Measurements from ENCODE around the gene TAT. TPM values are rescaled to one million over a fixed set of nuclear protein-coding genes. Genes with fewer than 3 reads are reported as not detected.
"Not testable (repeated sequence)": the region's sequence is repeated elsewhere in the genome, so short reads cannot be mapped to it uniquely, and the experiment has no call there.

TAT gene
- total RNA-seq, 1 donor from 2014 or later: not detected

DNA sequence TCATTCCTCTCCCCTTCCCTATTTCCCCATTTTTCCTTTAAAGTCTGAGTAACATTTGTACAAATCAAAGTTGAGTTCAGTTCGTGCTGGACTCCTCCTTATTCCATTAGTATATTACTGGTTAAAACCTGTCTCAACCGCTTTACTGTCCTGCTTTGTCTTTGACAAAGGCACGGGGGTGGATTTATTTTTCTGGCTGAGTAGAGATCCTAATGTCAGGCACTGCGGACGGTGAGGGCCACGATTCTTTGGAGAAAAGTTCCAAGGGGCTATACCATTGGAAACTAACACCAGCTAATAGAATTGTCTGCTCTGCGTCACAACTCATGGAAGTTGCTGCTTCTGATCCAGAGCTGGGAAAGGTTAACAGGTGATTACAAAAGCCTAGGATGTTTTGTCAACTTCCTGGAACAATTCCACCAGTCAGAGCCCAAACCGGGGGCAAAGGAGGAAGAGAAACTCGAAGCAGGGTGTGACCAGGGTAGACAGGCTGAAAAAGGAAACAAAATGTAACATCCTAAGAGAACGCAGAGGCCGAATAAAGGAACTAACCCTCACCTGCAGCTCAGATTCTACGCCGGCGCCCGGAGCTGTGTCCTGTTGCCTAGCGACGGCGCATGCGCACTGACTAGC lies 12.4 kb downstream of the TAT start:
- Histone ChIP-seq H3K27ac (peak overlapping the region; percentile 87), H3K4me1 (peaks cover 28% of the 10 kb centered on the region), H3K9me3 (peaks cover 18% of the 10 kb centered on the region), H3K4me3 (peak overlapping the region; percentile 67), H3K27me3 (ENCODE audit: low read depth) (no peaks in the 10 kb centered on the region), H3K36me3 (no peaks in the 10 kb centered on the region)
- ATAC-seq (no peak), DNase-seq (no peak)
- TF ChIP-seq, protein P1, sequence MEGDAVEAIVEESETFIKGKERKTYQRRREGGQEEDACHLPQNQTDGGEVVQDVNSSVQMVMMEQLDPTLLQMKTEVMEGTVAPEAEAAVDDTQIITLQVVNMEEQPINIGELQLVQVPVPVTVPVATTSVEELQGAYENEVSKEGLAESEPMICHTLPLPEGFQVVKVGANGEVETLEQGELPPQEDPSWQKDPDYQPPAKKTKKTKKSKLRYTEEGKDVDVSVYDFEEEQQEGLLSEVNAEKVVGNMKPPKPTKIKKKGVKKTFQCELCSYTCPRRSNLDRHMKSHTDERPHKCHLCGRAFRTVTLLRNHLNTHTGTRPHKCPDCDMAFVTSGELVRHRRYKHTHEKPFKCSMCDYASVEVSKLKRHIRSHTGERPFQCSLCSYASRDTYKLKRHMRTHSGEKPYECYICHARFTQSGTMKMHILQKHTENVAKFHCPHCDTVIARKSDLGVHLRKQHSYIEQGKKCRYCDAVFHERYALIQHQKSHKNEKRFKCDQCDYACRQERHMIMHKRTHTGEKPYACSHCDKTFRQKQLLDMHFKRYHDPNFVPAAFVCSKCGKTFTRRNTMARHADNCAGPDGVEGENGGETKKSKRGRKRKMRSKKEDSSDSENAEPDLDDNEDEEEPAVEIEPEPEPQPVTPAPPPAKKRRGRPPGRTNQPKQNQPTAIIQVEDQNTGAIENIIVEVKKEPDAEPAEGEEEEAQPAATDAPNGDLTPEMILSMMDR (IDR thresholded peaks at IDR 0.05): no peak
- intact Hi-C loops (cut with DNase I): no loop called here

DNA sequence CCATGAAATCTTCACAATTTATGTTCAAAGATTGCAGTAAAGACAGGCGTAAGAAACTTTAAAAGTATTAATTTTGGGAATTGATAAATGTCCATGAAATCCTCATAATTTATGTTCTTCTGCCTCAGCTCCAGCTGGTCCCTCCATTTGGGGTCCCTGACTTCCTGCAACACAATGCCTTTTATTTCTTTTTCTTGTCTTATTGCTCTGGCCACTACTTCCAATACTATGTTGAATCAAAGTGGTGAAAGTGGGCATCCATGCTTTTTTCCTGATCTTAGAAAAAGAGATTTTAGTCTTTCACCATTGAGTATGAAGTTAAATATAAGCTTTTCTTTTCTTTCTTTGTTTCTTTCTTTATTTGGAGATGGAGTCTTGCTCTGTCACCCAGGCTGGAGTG lies 14.3 kb downstream of the TAT start:
- H3K27me3 ChIP-seq (ENCODE audit: low read depth): no peaks in the 10 kb centered on the region
- H3K4me1 ChIP-seq: peaks cover 28% of the 10 kb centered on the region
- TF ChIP-seq, protein P1 (IDR thresholded peaks at IDR 0.05): no peak
- no peaks in the 10 kb centered on the region for H3K36me3 ChIP-seq
- no peak overlapping the region for H3K4me3 ChIP-seq
- no peak overlapping the region for H3K27ac ChIP-seq
- intact Hi-C loops (cut with DNase I): no loop called here
- DNase-seq: no peak
- ATAC-seq: no peak
- peaks cover 18% of the 10 kb centered on the region for H3K9me3 ChIP-seq

DNA sequence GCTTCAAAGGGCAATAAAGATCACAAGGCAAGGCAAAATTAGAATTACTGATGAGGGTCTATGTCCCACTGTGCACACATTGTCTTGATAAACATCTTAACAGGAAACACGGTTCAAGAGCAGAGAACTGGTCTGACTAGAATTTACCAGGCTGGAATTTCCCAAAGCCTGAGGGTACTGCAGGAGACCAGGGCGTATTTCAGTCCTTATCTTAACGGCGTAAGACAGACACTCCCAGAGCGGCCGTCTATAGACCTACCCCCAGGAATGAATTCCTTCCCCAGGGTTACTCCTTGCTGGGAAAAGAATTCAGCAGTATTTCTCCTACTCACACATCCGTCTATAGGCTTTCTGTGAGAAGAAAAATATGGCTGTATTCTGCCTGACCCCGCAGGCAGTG lies 15.0 kb downstream of the TAT start:
- Histone ChIP-seq H3K4me1 (peaks cover 25% of the 10 kb centered on the region), H3K9me3 (peaks cover 18% of the 10 kb centered on the region)
- H3K4me3 ChIP-seq; DNase-seq; H3K27ac ChIP-seq; intact Hi-C loops (cut with DNase I); H3K36me3 ChIP-seq; ATAC-seq; H3K27me3 ChIP-seq (ENCODE audit: low read depth): not testable (repeated sequence)

DNA sequence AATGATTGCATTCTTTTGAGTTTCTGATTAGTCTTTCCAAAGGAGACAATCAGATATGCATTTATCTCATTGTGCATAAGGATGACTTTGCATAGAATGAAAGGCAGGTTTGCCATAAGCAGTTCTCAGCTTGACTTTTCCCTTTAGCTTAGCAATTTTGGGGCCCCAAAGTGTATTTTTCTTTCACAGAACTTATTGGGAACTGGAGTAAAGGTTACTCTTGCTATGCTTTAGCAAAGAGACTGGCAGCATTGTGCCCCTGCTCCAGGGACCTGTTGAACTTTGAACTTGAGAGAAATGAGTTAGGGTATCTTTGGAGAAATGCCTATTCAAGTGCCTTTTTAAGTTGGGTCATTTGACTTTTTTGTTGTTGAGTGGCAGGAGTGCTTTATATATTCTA lies 17.0 kb downstream of the TAT start:
- TF ChIP-seq, protein P1 (IDR thresholded peaks at IDR 0.05): no peak
- no peak for DNase-seq
- Histone ChIP-seq H3K27ac (no peak overlapping the region), H3K4me1 (peaks cover 8% of the 10 kb centered on the region), H3K4me3 (no peak overlapping the region), H3K36me3 (no peaks in the 10 kb centered on the region), H3K27me3 (ENCODE audit: low read depth) (no peaks in the 10 kb centered on the region), H3K9me3 (peaks cover 18% of the 10 kb centered on the region)
- intact Hi-C loops (cut with DNase I): no loop called here
- no peak for ATAC-seq

DNA sequence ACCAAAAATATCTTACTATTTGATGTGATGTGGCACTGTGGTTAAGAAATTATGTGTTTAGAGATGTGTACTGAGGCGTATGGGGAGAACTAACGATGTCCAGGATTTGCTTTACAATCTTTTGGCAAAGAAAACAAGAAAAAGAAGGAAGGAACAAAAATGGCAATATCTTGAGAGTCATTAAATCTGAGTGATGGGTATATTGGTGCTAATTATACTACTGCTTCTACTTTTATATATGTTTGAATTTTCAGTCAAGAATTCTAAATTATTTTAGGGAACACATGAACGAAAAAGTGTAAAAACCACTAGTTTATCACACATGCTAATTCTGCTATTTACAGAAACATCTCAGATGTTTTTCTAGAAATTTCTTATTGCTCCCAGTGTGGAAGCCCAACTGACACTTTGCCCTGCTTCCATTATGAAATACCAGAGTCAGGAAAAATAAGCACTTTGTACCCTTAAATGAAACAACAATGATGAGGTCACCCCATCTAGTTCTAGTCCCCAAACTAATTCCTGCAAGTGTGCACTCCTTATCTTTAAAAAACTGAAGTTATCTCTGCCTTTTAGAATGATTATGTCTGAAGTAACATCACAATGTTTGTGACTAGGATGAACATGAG lies 18.8 kb downstream of the TAT start:
- Histone ChIP-seq H3K4me1 (no peaks in the 10 kb centered on the region), H3K27me3 (ENCODE audit: low read depth) (no peaks in the 10 kb centered on the region), H3K9me3 (peaks cover 18% of the 10 kb centered on the region), H3K36me3 (no peaks in the 10 kb centered on the region), H3K27ac (no peak overlapping the region), H3K4me3 (no peak overlapping the region)
- TF ChIP-seq, protein P1 (IDR thresholded peaks at IDR 0.05): no peak
- intact Hi-C loops (cut with DNase I): no loop called here
- no peak for DNase-seq
- no peak for ATAC-seq

DNA sequence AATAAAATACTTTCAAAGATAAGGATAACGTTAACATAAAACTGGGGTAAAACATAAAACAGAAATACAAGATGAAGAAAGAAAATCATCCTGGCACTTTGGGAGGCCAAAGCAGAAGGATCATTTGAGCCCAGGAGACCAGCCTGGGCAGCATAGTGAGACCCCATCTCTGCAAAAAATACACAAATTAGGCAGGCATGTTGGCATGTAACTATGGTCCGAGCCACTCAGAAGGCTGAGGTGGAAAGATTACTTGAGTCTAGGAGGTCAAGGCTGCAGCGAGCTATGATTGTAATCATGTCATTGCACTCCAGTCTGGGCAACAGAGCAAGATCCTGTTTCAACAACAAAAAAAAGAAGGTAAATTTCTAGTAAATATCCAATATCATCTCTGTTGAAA lies 19.6 kb downstream of the TAT start:
- DNase-seq (no peak), ATAC-seq (no peak)
- intact Hi-C loops (cut with DNase I): no loop called here
- Histone ChIP-seq H3K9me3 (peaks cover 10% of the 10 kb centered on the region), H3K4me1 (no peaks in the 10 kb centered on the region), H3K36me3 (no peaks in the 10 kb centered on the region), H3K27me3 (ENCODE audit: low read depth) (no peaks in the 10 kb centered on the region), H3K4me3 (no peak overlapping the region), H3K27ac (no peak overlapping the region)
- TF ChIP-seq, protein P1 (IDR thresholded peaks at IDR 0.05): no peak

Measured in lower lobe of right lung (tissue), 2 donors.